ENCODE data around the gene ZNF382.

The ZNF382 gene

DNA sequence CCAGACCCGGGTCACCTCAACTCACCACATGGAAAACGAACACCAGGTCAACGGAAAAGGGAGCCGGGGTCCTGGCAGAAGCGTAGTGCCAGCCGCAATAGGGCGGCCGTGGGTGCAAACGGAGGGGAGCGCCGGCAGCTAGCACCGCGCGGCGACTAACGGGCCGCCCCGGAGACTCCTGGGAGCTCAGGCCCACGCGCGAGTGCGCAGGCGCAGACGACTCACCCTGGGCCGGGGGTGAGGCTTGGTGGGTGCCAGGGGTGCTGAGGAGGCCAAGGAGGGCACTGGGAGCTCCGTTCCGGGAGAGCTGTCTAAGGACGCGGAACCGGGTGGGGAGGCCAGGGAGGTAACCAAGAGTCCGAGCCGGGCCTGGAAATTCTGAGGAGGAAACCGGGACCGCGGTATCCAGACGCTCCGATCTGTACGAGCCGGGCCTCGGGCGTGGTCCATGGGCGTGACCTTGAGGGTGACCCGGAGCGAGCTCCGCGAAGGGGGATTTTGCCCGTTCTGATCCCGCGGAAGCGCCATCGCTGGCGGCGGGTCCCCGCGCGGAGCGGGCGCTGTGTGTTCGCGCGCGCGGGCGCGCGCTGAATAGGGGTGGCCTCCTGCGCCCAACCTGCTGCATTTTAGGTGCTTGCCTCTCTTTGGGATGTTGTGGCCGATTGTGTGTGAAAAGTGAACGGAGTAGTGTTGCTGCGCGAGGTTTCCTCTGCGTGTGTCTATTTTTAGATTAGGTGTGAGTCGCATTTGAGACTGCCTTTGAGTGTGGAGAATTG, at the start of gene ZNF382 (continued):
- TF ChIP-seq, protein P1, sequence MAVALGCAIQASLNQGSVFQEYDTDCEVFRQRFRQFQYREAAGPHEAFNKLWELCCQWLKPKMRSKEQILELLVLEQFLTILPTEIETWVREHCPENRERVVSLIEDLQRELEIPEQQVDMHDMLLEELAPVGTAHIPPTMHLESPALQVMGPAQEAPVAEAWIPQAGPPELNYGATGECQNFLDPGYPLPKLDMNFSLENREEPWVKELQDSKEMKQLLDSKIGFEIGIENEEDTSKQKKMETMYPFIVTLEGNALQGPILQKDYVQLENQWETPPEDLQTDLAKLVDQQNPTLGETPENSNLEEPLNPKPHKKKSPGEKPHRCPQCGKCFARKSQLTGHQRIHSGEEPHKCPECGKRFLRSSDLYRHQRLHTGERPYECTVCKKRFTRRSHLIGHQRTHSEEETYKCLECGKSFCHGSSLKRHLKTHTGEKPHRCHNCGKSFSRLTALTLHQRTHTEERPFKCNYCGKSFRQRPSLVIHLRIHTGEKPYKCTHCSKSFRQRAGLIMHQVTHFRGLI (tag by site-specific recombination; IDR thresholded peaks at IDR 0.05): peak; percentile 99
- TF ChIP-seq ZNF394 (tag by site-specific recombination; IDR thresholded peaks at IDR 0.05; ENCODE audit: borderline replicate concordance): 0 out of 2 replicates have a peak, but pooled peaks have one; percentile 8
- TF ChIP-seq ZNF664 (tag by site-specific recombination; IDR thresholded peaks at IDR 0.05): no peak; the same call in 1 of the 2 replicates
- 0 out of 2 replicates have a peak, but pooled peaks have one; percentile 9 for TF ChIP-seq ZBTB21 (tag by site-specific recombination; IDR thresholded peaks at IDR 0.05)
- no peak for TF ChIP-seq ZNF274 (IDR thresholded peaks at IDR 0.05; ENCODE audit: low read length)
- no peak for TF ChIP-seq ZNF274 (tag by site-specific recombination; IDR thresholded peaks at IDR 0.05; ENCODE audit: borderline replicate concordance)
- TF ChIP-seq OVOL3 (tag by site-specific recombination; IDR thresholded peaks at IDR 0.05): peak; percentile 99
- TF ChIP-seq, protein P2, sequence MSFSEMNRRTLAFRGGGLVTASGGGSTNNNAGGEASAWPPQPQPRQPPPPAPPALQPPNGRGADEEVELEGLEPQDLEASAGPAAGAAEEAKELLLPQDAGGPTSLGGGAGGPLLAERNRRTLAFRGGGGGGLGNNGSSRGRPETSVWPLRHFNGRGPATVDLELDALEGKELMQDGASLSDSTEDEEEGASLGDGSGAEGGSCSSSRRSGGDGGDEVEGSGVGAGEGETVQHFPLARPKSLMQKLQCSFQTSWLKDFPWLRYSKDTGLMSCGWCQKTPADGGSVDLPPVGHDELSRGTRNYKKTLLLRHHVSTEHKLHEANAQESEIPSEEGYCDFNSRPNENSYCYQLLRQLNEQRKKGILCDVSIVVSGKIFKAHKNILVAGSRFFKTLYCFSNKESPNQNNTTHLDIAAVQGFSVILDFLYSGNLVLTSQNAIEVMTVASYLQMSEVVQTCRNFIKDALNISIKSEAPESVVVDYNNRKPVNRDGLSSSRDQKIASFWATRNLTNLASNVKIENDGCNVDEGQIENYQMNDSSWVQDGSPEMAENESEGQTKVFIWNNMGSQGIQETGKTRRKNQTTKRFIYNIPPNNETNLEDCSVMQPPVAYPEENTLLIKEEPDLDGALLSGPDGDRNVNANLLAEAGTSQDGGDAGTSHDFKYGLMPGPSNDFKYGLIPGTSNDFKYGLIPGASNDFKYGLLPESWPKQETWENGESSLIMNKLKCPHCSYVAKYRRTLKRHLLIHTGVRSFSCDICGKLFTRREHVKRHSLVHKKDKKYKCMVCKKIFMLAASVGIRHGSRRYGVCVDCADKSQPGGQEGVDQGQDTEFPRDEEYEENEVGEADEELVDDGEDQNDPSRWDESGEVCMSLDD (tag by site-specific recombination; IDR thresholded peaks at IDR 0.05): peak; percentile 85
- peak; percentile 45; the same call in 1 of the 2 replicates for TF ChIP-seq BCL11B (tag by site-specific recombination; IDR thresholded peaks at IDR 0.05; ENCODE audit: low read depth)
- TF ChIP-seq KLF8 (tag by site-specific recombination; IDR thresholded peaks at IDR 0.05): peak; percentile 88
- peak; percentile 14; the same call in 1 of the 2 replicates for TF ChIP-seq ZNF391 (tag by site-specific recombination; IDR thresholded peaks at IDR 0.05; ENCODE audit: borderline replicate concordance, low read depth)
- TF ChIP-seq, protein P3, sequence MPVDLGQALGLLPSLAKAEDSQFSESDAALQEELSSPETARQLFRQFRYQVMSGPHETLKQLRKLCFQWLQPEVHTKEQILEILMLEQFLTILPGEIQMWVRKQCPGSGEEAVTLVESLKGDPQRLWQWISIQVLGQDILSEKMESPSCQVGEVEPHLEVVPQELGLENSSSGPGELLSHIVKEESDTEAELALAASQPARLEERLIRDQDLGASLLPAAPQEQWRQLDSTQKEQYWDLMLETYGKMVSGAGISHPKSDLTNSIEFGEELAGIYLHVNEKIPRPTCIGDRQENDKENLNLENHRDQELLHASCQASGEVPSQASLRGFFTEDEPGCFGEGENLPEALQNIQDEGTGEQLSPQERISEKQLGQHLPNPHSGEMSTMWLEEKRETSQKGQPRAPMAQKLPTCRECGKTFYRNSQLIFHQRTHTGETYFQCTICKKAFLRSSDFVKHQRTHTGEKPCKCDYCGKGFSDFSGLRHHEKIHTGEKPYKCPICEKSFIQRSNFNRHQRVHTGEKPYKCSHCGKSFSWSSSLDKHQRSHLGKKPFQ (tag by site-specific recombination; IDR thresholded peaks at IDR 0.05): peak; percentile 81; the same call in 1 of the 2 replicates
- no peak for TF ChIP-seq ZNF404 (tag by site-specific recombination; IDR thresholded peaks at IDR 0.05)
- peak; percentile 91 for TF ChIP-seq ZNF341 (tag by site-specific recombination; IDR thresholded peaks at IDR 0.05; ENCODE audit: low read depth)
- TF ChIP-seq KLF9 (tag by site-specific recombination; IDR thresholded peaks at IDR 0.05; ENCODE audit: low read depth): peak; percentile 74
- TF ChIP-seq, protein P4, sequence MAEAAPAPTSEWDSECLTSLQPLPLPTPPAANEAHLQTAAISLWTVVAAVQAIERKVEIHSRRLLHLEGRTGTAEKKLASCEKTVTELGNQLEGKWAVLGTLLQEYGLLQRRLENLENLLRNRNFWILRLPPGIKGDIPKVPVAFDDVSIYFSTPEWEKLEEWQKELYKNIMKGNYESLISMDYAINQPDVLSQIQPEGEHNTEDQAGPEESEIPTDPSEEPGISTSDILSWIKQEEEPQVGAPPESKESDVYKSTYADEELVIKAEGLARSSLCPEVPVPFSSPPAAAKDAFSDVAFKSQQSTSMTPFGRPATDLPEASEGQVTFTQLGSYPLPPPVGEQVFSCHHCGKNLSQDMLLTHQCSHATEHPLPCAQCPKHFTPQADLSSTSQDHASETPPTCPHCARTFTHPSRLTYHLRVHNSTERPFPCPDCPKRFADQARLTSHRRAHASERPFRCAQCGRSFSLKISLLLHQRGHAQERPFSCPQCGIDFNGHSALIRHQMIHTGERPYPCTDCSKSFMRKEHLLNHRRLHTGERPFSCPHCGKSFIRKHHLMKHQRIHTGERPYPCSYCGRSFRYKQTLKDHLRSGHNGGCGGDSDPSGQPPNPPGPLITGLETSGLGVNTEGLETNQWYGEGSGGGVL (tag by site-specific recombination; IDR thresholded peaks at IDR 0.05): no peak
- peak; percentile 83; the same call in 1 of the 2 replicates for TF ChIP-seq ZIC2 (tag by site-specific recombination; IDR thresholded peaks at IDR 0.05)
- TF ChIP-seq ZBTB17 (tag by site-specific recombination; IDR thresholded peaks at IDR 0.05): peak; percentile 28; the same call in 1 of the 2 replicates
- TF ChIP-seq ZNF701 (tag by site-specific recombination; IDR thresholded peaks at IDR 0.05): 0 out of 2 replicates have a peak, but pooled peaks have one; percentile 83
- TF ChIP-seq ZNF747 (tag by site-specific recombination; IDR thresholded peaks at IDR 0.05): no peak
- peak; percentile 57; the same call in 1 of the 2 replicates for TF ChIP-seq SP7 (tag by site-specific recombination; IDR thresholded peaks at IDR 0.05)
- TF ChIP-seq ZNF426 (tag by site-specific recombination; IDR thresholded peaks at IDR 0.05): no peak
- TF ChIP-seq ZNF791 (tag by site-specific recombination; IDR thresholded peaks at IDR 0.05): no peak
- TF ChIP-seq ZNF302 (tag by site-specific recombination; IDR thresholded peaks at IDR 0.05; ENCODE audit: low read depth): no peak
- TF ChIP-seq ZNF610 (tag by site-specific recombination; IDR thresholded peaks at IDR 0.05; ENCODE audit: borderline replicate concordance): no peak; the same call in 1 of the 2 replicates
- peak; percentile 6; the same call in 1 of the 2 replicates for TF ChIP-seq OSR2 (tag by site-specific recombination; IDR thresholded peaks at IDR 0.05)
- peak; percentile 45 for TF ChIP-seq YY2 (tag by site-specific recombination; IDR thresholded peaks at IDR 0.05)
- TF ChIP-seq ZNF473 (tag by site-specific recombination; IDR thresholded peaks at IDR 0.05): no peak
- TF ChIP-seq ZNF214 (tag by site-specific recombination; IDR thresholded peaks at IDR 0.05; ENCODE audit: borderline replicate concordance): no peak
- TF ChIP-seq ZNF623 (tag by site-specific recombination; IDR thresholded peaks at IDR 0.05): no peak; the same call in 1 of the 2 replicates
- peak; percentile 11; the same call in 1 of the 2 replicates for TF ChIP-seq ZNF558 (tag by site-specific recombination; IDR thresholded peaks at IDR 0.05)
- no peak for TF ChIP-seq ZNF132 (tag by site-specific recombination; IDR thresholded peaks at IDR 0.05; ENCODE audit: borderline replicate concordance)
- TF ChIP-seq ZNF10 (tag by site-specific recombination; IDR thresholded peaks at IDR 0.05): no peak

Measured in HEK293 (cell line).